ENCODE results near the gene TLX1.

DNA sequence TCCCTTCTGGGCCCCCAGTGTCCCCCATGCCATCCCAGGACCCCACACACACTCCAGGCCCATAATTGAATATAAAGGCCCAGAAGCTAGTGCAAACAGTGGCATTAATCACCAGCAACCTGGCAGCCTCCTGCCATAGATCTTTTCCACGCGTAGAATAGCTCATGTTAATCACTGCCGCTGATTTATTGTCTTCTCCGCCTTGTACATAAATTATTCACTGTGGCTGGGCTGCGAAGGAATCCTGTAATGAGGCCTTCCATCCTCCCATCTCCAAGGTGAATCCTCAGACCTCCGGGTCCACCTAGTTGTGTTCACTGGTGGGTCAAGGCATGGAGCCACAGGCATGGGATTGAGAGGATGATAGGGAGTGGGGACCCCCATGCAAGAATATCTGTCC, 36.1 kb upstream of the TLX1 start:
- TF ChIP-seq, protein P1, sequence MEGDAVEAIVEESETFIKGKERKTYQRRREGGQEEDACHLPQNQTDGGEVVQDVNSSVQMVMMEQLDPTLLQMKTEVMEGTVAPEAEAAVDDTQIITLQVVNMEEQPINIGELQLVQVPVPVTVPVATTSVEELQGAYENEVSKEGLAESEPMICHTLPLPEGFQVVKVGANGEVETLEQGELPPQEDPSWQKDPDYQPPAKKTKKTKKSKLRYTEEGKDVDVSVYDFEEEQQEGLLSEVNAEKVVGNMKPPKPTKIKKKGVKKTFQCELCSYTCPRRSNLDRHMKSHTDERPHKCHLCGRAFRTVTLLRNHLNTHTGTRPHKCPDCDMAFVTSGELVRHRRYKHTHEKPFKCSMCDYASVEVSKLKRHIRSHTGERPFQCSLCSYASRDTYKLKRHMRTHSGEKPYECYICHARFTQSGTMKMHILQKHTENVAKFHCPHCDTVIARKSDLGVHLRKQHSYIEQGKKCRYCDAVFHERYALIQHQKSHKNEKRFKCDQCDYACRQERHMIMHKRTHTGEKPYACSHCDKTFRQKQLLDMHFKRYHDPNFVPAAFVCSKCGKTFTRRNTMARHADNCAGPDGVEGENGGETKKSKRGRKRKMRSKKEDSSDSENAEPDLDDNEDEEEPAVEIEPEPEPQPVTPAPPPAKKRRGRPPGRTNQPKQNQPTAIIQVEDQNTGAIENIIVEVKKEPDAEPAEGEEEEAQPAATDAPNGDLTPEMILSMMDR (conservative IDR thresholded peaks at IDR 0.05; ENCODE audit: low read length): no peak
- no peak for TF ChIP-seq EZH2phosphoT487 (IDR thresholded peaks at IDR 0.05; ENCODE audit: borderline replicate concordance)
